Stimulated activated CD4-positive, alpha-beta T cell treated with anti-CD3 and anti-CD28 coated beads, TNF-alpha, amount 100 ng/mL, for 48 hours (primary cell): ENCODE results near the gene SYT6.
"Not testable (repeated sequence)": the region's sequence is repeated elsewhere in the genome, so short reads cannot be mapped to it uniquely, and the experiment has no call there.

Experiments used
- DNase-seq, 3 donors: peaks; one replicate each; pipeline ENCODE4 v3.0.0-alpha.2; 2020; ENCODE audit warnings: low read depth in 3 of 3

The SYT6 gene

GRCh38 chr1:114072246-114072645 lies 81.4 kb downstream of the SYT6 start:
- no peak for DNase-seq

GRCh38 chr1:114069762-114070161 lies 83.9 kb downstream of the SYT6 start:
- DNase-seq, result not testable (repeated sequence)

- not testable (repeated sequence) for DNase-seq
These were observed 85.0 kb downstream of the SYT6 start for GRCh38 chr1:114068684-114069083.

GRCh38 chr1:114065671-114066070 lies 88.0 kb downstream of the SYT6 start:
- not testable (repeated sequence) for DNase-seq

- no peak for DNase-seq
These were observed 90.1 kb downstream of the SYT6 start for GRCh38 chr1:114063544-114063943.

- DNase-seq, result no peak
These were observed 91.1 kb downstream of the SYT6 start for GRCh38 chr1:114062477-114063099.

- DNase-seq, result no peak
These were observed 92.4 kb downstream of the SYT6 start for GRCh38 chr1:114061121-114061830.

- not testable (repeated sequence) for DNase-seq
These were observed 95.4 kb downstream of the SYT6 start for GRCh38 chr1:114058236-114058635.

- no peak for DNase-seq
These were observed 99.5 kb downstream of the SYT6 start for GRCh38 chr1:114054148-114054547.

- no peak for DNase-seq
These were observed 105.4 kb downstream of the SYT6 start for GRCh38 chr1:114048232-114048631.

- DNase-seq, result no peak
These were observed 110.1 kb downstream of the SYT6 start for GRCh38 chr1:114043548-114043947.

GRCh38 chr1:114043054-114043453 lies 110.6 kb downstream of the SYT6 start:
- no peak for DNase-seq

- no peak for DNase-seq
These were observed 113.2 kb downstream of the SYT6 start for GRCh38 chr1:114040273-114041015.
